ENCODE data around the gene ACSL1. TPM values are rescaled to one million over a fixed set of nuclear protein-coding genes. Genes with fewer than 3 reads are reported as not detected.

The ACSL1 gene, protein sequence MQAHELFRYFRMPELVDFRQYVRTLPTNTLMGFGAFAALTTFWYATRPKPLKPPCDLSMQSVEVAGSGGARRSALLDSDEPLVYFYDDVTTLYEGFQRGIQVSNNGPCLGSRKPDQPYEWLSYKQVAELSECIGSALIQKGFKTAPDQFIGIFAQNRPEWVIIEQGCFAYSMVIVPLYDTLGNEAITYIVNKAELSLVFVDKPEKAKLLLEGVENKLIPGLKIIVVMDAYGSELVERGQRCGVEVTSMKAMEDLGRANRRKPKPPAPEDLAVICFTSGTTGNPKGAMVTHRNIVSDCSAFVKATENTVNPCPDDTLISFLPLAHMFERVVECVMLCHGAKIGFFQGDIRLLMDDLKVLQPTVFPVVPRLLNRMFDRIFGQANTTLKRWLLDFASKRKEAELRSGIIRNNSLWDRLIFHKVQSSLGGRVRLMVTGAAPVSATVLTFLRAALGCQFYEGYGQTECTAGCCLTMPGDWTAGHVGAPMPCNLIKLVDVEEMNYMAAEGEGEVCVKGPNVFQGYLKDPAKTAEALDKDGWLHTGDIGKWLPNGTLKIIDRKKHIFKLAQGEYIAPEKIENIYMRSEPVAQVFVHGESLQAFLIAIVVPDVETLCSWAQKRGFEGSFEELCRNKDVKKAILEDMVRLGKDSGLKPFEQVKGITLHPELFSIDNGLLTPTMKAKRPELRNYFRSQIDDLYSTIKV
- total RNA-seq (2014; rRNA removed; shearing (Covaris generic)), result 56.3 and 62.8 TPM in 2 replicates

GRCh38 chr4:184825896-184826690 is at the start of gene ACSL1:
Gene ACSL1 (minus strand): TSS chr4:184825968. CDS start chr4:184803514, 22,454 bp downstream.
- DNase-seq (ENCODE audit: low spot score), result peak; percentile 47

GRCh38 chr4:184873054-184873453 is 47.3 kb upstream of the ACSL1 start:
- DNase-seq (ENCODE audit: low spot score), result no peak

DNA sequence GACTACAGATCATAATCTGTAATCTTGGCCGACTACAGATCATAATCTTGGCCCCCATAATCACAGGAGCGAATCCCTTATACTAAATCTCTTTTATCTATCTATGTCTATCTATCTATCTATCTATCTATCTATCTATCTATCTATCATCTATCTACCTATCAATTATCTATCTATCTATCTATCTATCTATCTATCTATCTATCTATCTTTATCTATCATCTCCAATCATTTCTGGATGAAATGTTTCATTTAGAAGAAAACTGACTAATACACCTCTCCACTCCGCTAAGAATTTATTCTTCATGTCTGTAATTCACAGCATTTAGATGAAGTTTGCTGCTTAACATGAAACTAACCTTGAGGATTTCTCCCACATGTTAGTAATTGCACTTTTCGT is 45.0 kb upstream of the ACSL1 start:
- DNase-seq (ENCODE audit: low spot score), result no peak

GRCh38 chr4:184868623-184869022 is 42.9 kb upstream of the ACSL1 start:
- no peak for DNase-seq (ENCODE audit: low spot score)

DNA sequence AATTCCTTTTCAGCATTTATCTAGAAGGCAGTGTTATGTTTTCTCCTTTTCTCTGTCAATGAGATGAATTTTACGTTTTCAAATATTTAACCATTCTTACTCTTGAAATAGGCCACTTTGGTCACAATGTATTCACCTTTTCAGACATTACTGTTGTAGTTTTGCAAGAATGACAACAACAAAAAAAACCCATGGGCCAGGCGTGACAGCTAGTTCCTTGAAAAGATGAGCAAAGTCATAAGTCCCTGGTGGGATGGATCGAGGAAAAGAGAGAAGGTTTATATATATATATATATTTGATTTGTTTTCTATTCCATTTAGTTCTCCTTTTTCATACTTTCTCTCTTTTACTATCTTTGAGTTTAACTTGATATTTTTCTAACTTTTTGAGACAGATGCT is 38.1 kb upstream of the ACSL1 start:
- no peak for DNase-seq (ENCODE audit: low spot score)

DNA sequence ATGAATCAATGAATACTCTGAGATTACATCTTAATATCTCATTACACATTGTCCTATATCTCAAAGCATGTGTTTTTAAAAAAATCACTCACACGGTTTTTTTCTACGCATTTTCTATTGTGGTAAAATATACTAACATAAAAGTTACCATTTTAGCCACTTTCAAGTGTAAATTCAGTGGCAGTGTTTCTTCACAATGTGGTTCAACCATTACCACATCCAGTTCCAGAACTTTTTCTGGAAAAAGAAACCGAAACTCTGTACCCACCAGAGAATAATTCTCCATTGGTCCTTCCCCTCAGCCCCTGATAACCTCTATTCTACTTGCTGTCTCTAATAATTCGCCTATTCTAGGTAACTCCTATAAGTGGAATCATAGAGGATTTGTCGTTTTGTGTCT is 35.3 kb upstream of the ACSL1 start:
- DNase-seq (ENCODE audit: low spot score), result no peak

DNA sequence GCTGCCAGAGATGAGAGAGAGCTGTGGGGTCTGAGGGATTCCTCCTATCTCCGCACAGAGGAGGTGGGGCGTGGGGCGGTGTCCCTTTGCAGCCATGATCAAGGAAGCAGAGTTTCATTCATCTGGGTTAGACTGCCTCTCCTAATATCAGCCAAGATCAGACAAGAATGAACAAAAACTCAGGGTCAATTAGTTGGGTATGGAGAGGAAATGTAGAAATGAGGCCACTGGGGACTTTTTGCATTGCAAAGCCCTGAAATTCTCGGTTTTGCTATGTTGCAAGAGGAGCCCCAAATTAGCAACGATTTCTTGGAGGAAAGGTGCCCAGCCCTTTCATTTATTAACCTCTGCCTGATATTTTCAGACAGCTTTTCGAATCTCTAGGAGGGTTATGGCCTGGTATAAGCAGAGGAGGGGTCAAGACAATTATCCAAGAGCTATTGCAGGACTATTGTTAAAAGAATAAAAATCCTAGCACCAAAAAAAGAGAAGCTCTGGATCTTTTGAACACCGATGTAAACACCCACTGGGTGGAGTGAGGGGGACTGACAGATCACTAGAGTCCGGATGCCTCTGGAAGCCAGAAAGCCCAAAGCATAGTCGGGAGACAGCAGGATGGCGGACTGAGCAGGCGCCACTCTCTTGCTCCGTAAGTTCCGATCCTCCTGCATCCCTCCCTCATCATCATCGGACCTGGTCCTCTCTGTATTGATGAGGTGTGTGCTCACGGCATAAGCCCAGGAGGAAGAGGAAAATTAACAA is 34.4 kb upstream of the ACSL1 start:
- DNase-seq (ENCODE audit: low spot score), result no peak

- DNase-seq (ENCODE audit: low spot score), result no peak
Measured at GRCh38 chr4:184857441-184858121, 31.8 kb upstream of the ACSL1 start.

GRCh38 chr4:184856277-184856609 is 30.5 kb upstream of the ACSL1 start:
- DNase-seq (ENCODE audit: low spot score), result no peak

DNA sequence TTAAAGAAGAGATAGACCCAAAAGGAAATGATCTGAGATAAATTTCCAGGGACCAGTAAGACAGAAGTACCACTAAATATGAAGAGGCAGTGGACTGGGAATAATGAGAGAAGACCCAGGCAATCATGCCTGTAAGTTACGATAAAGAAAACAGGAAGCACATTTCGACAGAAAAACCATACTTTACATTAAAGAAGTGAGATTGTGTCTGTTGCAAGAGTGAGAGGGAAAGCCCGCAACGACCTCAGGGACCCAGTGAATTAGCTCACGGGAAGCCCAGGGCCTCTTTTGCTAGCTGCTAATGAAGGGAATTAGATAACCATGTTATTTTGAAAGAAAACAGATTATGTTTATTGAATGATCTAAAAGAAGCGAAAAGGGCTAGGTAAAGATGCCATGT is 28.9 kb upstream of the ACSL1 start:
- DNase-seq (ENCODE audit: low spot score), result no peak

DNA sequence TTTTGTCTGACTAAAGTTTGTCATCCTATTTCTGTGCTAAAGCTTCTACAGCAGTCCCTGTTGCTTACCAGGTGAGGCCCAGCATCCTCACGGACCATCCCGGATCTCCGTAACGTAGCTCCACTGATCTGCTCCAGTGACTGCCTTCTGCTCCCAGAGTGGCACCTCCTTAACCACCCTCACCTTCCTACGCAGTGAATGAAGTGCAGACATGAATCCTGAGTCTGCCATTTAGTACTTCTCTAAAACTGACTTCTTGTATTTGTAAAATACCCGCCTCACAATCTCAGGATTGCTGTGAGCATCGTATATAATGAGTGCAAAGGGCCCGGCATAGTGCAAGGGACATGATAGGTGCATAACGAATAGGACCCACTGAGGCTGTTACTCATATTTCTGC is 27.7 kb upstream of the ACSL1 start:
- no peak for DNase-seq (ENCODE audit: low spot score)

DNA sequence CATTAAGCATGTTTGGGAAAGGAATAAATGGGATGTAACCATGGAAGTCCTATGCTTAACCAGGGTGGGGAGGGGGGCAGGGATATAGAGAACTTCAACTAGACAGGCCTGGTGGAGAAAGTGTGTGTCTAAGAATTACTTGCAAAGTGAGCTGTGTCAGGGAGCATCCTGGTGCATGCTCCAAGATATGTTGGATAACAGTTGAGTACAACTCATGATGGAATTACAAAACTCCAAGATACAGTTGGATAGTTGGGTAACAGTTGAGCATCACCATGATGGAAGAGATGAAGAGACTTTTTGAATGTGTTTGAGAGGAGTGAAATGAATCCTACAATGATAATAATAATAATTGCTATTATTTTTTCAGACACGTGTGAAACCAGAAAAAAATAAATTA is 26.1 kb upstream of the ACSL1 start:
- DNase-seq (ENCODE audit: low spot score), result no peak

GRCh38 chr4:184851200-184851541 is 25.4 kb upstream of the ACSL1 start:
- no peak for DNase-seq (ENCODE audit: low spot score)

DNA sequence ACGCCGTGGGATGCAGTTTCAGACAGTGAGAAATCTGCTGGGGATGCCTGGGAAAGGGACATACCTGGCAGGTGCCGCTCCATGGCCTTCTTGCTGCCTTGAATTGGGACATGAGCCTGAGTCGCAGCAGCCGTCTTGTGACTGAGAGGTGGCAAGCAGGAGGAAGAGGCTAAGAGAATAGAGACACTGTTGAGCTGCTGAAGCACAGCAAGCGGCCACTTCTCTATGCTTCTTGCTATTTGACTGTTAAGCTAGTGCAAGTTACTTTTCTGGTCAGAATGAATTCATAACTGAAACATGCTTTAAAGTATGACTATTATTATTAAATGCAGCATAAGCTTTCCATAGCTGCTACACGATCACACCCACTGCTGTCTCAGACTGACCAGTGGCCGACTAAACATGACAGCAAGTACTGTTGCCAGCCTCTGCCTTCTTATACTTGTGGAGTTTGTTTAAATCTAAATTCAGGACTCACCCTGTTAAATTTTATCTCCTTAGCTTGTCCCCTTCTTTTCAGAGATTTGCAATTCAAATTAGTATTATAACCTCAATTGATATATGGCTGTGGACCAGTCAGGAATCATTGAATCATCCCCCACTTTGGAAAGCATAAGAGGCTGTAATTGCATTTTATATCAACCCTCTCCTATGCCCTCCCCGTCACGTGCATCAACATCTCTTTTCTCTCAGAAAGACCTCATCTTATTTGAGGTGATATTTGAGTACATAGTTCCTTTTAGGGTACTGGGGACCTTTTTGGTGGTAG is 24.8 kb upstream of the ACSL1 start:
- no peak for DNase-seq (ENCODE audit: low spot score)

GRCh38 chr4:184850018-184850417 is 24.2 kb upstream of the ACSL1 start:
- DNase-seq (ENCODE audit: low spot score), result no peak

DNA sequence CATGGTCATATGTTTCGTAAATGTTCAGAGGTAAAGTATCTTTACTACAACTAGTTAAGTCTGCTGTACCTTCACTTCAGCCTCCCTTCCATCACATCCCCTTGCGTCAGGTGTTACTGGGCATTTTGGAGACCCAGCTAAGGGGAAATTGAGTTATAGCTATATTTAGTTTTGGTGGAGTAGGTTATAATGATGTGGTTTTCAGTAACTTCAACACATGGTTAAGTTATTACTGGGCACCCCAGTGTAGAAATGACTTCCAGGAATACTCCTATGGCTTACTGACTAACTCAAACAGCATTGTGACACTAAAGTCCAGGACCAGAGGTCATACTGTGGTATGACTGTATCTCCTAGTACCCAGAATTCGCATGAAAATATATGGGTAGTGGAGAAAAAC is 23.4 kb upstream of the ACSL1 start:
- DNase-seq (ENCODE audit: low spot score), result no peak

DNA sequence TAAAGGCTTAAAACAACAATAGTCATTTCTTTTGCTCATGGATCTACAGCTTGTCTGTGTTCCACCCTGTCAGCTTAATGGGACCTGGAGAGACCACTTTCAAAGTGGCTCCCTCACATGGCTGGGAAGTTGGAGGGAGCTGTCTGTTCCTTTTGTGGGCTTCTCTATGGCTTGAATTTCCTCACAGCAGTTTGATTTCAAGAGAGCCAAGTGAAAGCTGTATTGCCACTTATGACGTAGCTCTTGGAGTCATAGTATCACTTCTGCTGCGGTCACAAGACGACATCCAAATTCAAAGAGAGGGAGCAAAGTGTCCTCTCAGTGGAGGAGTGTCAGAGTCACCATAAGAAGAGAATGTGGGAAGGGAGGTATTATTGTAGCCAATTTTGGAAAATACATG is 22.7 kb upstream of the ACSL1 start:
- no peak for DNase-seq (ENCODE audit: low spot score)

GRCh38 chr4:184846531-184846930 is 20.8 kb upstream of the ACSL1 start:
- DNase-seq (ENCODE audit: low spot score), result no peak

GRCh38 chr4:184845367-184846021 is 19.7 kb upstream of the ACSL1 start:
- peak; percentile 91 for DNase-seq (ENCODE audit: low spot score)

- no peak for DNase-seq (ENCODE audit: low spot score)
Measured at GRCh38 chr4:184844742-184845141, 19.0 kb upstream of the ACSL1 start.
